ENCODE data around the gene MAP2K5.

DNA sequence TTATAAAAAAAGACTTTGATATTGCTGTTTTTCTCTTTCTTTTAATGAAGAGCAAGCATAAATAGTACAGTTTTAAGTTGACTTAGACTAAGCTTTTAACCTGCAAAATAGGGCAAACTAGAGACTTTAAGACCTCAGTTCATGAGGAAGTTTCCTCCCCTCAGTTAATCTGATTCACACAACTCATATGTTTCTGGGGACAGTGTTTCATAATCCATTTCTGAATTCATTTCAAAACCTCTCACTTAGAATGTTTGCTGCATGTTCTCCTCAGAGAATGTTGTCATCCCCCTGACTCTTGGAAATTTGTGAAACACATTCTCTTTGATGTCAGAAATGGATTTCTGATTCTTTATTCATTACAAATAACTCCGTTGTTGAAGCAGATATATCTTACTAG, 203.5 kb downstream of the MAP2K5 start:
- TF ChIP-seq, protein P1, sequence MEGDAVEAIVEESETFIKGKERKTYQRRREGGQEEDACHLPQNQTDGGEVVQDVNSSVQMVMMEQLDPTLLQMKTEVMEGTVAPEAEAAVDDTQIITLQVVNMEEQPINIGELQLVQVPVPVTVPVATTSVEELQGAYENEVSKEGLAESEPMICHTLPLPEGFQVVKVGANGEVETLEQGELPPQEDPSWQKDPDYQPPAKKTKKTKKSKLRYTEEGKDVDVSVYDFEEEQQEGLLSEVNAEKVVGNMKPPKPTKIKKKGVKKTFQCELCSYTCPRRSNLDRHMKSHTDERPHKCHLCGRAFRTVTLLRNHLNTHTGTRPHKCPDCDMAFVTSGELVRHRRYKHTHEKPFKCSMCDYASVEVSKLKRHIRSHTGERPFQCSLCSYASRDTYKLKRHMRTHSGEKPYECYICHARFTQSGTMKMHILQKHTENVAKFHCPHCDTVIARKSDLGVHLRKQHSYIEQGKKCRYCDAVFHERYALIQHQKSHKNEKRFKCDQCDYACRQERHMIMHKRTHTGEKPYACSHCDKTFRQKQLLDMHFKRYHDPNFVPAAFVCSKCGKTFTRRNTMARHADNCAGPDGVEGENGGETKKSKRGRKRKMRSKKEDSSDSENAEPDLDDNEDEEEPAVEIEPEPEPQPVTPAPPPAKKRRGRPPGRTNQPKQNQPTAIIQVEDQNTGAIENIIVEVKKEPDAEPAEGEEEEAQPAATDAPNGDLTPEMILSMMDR (IDR thresholded peaks at IDR 0.05; ENCODE audit: poor library complexity, severe bottlenecking) = no peak
- no peak for TF ChIP-seq MXI1 (conservative IDR thresholded peaks at IDR 0.05; ENCODE audit: poor library complexity, severe bottlenecking)
- TF ChIP-seq SMC3 (conservative IDR thresholded peaks at IDR 0.05; ENCODE audit: poor library complexity) = no peak
- TF ChIP-seq POLR2AphosphoS5 (IDR thresholded peaks at IDR 0.05) = no peak
- no peak for TF ChIP-seq EP300 (conservative IDR thresholded peaks at IDR 0.05; ENCODE audit: poor library complexity, severe bottlenecking)
- no peak for TF ChIP-seq EZH2 (IDR thresholded peaks at IDR 0.05; ENCODE audit: borderline replicate concordance, insufficient read depth, low read length, poor library complexity, severe bottlenecking)
- TF ChIP-seq RAD21 (conservative IDR thresholded peaks at IDR 0.05) = no peak
- TF ChIP-seq TAF1 (IDR thresholded peaks at IDR 0.05; ENCODE audit: low read depth) = no peak
